HG03460 (cell line): ENCODE measurements around the gene KCNG1.
"Not testable (repeated sequence)": the region's sequence is repeated elsewhere in the genome, so short reads cannot be mapped to it uniquely, and the experiment has no call there.

Source experiments
- ATAC-seq: cut with Tn5 transposase; IDR thresholded peaks from one replicate; pipeline ENCODE4 v1.9.1; 2021; ENCODE audit not compliant: unreplicated experiment

KCNG1 gene

GRCh38 chr20:51022803-51023616 is at the start of gene KCNG1:
Gene KCNG1 (minus strand): TSS chr20:51023107. CDS start chr20:51010338, 12,769 bp downstream.
- ATAC-seq: no peak

GRCh38 chr20:51070621-51071020 is 47.7 kb upstream of the KCNG1 start:
- no peak for ATAC-seq

GRCh38 chr20:51067792-51068191 is 44.9 kb upstream of the KCNG1 start:
- no peak for ATAC-seq

- no peak for ATAC-seq
Observed at GRCh38 chr20:51065615-51066014, 42.7 kb upstream of the KCNG1 start.

GRCh38 chr20:51064137-51064536 is 41.2 kb upstream of the KCNG1 start:
- no peak for ATAC-seq

DNA sequence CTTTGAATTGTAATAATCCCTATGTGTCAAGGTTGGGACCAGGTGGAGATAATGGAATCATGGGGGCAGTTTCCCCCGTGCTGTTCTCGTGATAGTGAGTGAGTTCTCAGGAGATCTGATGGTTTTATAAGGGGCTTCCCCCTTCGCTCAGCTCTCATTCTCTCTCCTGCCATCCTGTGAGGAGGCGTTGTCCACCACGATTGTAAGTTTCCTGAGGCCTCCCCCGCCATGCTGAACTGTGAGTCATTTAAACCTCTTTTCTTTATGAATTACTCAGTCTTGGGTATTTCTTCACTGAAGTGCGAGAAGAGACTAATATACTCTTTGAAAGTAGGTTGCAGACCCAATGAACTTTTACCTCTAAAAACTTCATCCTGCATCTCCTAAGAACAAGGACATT is 39.2 kb upstream of the KCNG1 start:
- no peak for ATAC-seq

- no peak for ATAC-seq
Observed at GRCh38 chr20:51061418-51062045, 38.6 kb upstream of the KCNG1 start.

DNA sequence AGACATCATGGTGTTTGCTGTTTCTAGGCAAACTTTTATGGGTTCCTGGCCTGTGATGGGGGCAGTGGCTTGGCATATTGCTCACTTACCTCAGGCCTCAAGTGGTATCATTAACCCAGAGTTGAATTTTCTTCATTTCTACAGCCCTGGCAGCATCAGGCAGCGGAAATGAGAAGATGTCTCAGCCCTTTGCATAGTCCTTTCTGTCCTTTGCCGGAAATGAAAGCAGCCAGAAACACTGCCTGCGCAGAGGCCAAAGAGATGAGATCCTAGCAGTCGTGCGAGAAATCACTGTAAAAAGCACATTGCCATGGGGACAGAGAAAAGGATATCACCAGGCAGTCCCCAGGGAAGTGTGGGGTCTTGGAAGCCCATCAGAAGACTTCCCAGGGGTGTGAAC is 37.4 kb upstream of the KCNG1 start:
- ATAC-seq: no peak

- no peak for ATAC-seq
Observed at GRCh38 chr20:51059862-51060261, 37.0 kb upstream of the KCNG1 start.

DNA sequence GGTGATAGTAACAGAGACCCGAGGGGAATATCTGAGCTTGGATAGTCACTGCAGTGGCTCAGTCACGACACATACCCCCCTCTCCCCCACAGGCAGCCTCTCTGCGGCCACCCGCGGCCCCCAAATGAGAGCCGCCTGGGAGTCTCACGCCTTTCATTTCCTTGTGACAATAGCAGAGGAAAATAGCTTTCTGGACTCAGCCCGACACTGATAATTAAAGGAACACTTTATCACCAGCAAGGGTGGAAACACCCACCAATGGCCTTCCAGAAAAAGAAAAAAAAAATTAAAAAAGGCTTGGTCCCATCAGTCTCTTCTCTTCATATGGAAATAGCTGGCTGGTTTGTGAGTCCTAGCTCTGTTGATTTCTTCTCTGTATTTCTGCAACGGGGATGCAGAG is 35.1 kb upstream of the KCNG1 start:
- ATAC-seq: no peak

DNA sequence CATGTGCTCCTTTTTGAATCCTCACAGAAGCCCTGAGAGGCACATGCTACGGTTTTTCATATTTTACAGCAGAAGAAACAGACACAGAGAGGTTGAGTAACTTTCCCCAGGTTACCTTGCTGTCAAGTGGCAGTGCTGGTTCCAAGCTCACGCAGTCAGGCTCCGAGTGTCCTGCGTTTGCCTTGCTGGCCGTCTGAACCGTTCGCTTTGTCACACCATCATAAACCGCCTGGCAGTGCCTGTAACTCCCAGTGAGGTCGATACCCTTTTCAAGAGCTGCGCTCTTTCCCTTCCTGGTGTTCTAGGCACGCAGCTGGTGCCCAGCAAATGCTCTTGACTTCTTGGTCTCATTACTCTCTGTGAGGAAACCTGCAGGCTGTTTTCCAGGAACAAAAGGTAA is 31.3 kb upstream of the KCNG1 start:
- no peak for ATAC-seq

- ATAC-seq: no peak
Observed at GRCh38 chr20:51050531-51051075, 27.7 kb upstream of the KCNG1 start.

GRCh38 chr20:51046021-51046985 is 23.4 kb upstream of the KCNG1 start:
- no peak for ATAC-seq

DNA sequence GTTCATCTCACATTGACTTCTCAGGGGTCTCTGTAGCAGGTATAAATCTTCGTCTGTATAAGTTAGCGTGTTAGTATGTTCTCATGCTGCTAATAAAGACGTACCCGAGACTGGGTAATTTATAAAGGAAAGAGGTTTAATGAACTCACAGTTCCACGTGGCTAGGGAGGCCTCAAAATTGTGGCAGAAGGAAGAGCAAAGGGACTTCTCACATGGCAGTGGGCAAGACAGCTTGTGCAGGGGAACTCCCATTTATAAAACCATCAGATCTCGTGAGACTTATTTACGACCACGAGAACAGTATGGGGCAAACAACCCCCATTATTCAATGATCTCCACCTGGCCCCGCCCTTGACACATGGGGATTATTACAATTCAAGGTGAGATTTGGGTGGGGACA is 22.6 kb upstream of the KCNG1 start:
- ATAC-seq: not testable (repeated sequence)

- no peak for ATAC-seq
Observed at GRCh38 chr20:51044796-51045195, 21.9 kb upstream of the KCNG1 start.

DNA sequence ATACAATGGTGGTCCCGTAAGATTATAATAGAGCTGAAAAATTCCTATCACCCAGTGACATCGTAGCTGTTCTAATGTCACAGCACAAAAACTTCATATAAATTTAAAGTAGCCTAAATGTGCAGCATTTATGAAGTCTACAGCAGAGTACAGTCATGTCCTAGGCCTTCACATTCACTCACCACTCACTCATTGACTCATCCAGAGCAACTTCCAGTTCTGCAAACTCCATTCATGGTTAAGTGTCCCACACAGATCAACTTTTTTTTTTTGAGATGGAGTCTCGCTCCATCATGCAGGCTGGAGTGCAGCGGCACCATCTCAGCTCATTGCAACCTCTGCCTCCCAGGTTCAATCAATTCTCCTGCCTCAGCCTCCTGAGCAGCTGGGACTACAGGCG is 20.9 kb upstream of the KCNG1 start:
- ATAC-seq: no peak

DNA sequence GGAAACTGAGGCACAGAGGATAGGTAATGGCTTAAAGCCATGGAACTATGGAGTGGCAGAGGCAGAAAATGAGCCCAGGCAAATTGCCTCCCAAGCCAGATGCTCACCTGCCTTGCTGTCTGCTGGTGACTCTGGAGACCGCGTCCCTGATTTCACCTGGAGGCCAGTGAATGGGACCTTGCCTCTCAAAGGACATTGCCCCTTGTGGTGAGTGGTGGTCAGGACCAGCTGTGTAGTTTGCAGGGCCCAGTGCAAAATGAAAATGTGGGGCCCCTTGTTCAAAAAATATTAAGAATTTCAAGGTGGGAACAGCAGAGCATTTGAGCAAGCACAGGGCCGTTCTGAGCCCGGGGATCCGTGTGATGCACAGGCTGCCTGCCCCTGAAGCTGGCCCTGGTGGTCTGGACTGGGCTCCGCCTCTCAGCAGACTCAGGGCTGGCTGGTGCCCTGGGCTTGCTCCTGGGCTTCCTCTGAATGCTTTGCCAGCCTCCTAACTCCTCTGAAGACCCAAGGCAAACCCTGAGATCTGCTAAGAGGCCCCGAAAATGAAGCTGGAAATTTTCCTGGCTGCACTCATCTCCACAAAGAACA is 19.8 kb upstream of the KCNG1 start:
- no peak for ATAC-seq

GRCh38 chr20:51042064-51042463 is 19.2 kb upstream of the KCNG1 start:
- ATAC-seq: no peak

DNA sequence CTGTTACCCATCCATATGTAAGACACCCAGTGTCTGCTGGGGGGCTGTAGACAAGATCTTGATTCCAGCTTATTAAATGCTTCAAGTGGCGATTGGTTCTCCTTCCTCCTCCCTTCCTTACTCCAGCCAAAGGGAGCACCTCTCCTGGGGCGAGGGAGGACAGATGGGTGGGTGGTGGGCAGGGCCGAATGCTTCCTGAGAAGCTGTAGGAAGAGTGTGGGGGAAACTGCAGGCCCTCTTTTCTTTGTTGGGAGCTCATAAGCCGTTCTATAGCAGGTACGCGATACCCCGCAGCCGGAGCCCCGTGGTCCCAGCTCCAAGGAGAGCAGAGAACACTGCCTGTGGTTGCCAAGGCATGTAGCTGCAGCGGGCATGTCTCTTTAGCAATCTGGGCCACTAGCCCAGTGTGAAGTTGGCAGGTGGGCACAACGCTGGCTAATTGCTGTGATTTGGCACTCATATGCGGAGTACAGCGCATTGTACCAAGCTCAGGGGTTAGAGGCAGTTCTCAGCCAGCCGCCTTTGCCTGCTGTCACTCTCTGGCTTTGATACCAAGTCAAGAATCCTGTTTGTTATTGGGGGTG is 14.7 kb upstream of the KCNG1 start:
- ATAC-seq: no peak

DNA sequence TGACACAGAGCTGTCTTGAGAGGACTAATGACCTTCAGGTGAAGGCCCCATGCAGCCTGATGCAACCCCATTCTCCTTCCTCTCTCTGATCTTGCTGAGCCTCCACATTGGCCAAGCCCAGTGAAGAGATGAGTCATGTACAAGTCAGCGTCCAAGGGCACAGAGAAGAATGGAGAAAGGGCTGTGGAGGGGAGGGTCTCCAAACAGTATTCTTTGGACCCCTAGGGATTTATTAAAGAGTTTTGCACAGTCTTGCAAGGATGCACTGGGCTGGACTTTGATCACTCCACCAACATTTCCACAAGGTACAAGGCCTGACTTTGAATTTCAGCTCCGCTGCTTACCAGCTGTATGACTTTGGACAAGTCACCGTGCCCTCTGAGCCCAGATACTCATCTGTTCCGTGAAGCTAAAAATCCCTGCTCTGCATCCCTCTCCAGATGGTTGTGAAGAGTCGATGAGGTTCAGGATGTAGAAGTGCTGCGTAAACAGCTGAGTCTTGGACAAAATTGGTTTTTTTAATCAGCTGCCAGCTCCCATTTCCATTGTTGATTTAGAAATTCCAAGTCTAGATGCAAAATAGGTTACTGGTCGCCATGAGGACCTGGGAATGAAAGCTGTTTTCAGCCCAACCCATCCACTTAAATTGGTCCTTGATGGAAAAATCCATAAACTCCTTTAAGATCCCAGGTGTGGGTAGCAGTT is 14.1 kb upstream of the KCNG1 start:
- ATAC-seq: no peak
